CD4-positive, CD25-positive, alpha-beta regulatory T cell (primary cell): ENCODE measurements around the gene DDX47. TPM values are rescaled to one million over a fixed set of nuclear protein-coding genes. Genes with fewer than 3 reads are reported as not detected.
"Not testable (repeated sequence)": the region's sequence is repeated elsewhere in the genome, so short reads cannot be mapped to it uniquely, and the experiment has no call there.

Experiments
- ATAC-seq, 2 donors: fragments of 150-1000 bp; cut with Tn5 transposase; one replicate each; pipeline ENCODE4 v1.10.0; 2021; ENCODE audit warnings: low read depth in 2 of 2, moderate number of reproducible peaks in 2 of 2, moderate library complexity in 1 of 2
- DNase-seq, 3 donors: peaks; one replicate each; pipeline versions ENCODE4 v3.0.0 to v3.0.0-alpha.2; 2012 to 2022; ENCODE audit warnings: mixed read lengths in 1 of 3
- H3K27ac ChIP-seq: one replicate; pipeline ENCODE4 v1.7.0; 2013; ENCODE audit warnings: mild to moderate bottlenecking, low read length; ENCODE audit not compliant: insufficient read depth, poor library complexity, severe bottlenecking
- H3K27me3 ChIP-seq: one replicate; pipeline ENCODE4 v1.7.0; 2013; ENCODE audit warnings: low read length; ENCODE audit not compliant: control insufficient read depth, insufficient read depth
- H3K36me3 ChIP-seq: one replicate; pipeline ENCODE4 v1.7.0; 2013; ENCODE audit warnings: mild to moderate bottlenecking, low read length, moderate library complexity; ENCODE audit not compliant: control insufficient read depth, insufficient read depth
- H3K4me1 ChIP-seq: 2 replicates; pipeline ENCODE4 v1.7.0; 2013; ENCODE audit warnings: mild to moderate bottlenecking, low read length; ENCODE audit not compliant: insufficient read depth, control insufficient read depth, poor library complexity, severe bottlenecking
- H3K4me3 ChIP-seq: one replicate; pipeline ENCODE4 v1.7.0; 2013; ENCODE audit warnings: low read depth, mild to moderate bottlenecking, low read length, moderate library complexity
- H3K9me3 ChIP-seq, 2 experiments: 1 replicate in 1 of 2; 2 replicates in 1 of 2; pipeline ENCODE4 v1.7.0; 2013; ENCODE audit warnings: low read length in 2 of 2, mild to moderate bottlenecking in 1 of 2, moderate library complexity in 1 of 2; ENCODE audit not compliant: control insufficient read depth in 2 of 2
- H3K27ac Mint-ChIP-seq, 3 donors: one replicate each; pipeline ENCODE4 v1.8.0; 2020 to 2022; ENCODE audit warnings: mild to moderate bottlenecking in 3 of 3, mixed read lengths in 3 of 3, moderate library complexity in 2 of 3
- H3K27me3 Mint-ChIP-seq: one replicate; pipeline ENCODE4 v1.8.0; 2022; ENCODE audit warnings: mild to moderate bottlenecking, mixed read lengths
- H3K36me3 Mint-ChIP-seq: one replicate; pipeline ENCODE4 v1.8.0; 2020; ENCODE audit warnings: mixed read lengths
- H3K4me1 Mint-ChIP-seq, 4 donors: one replicate each; pipeline ENCODE4 v1.8.0; 2020 to 2022; ENCODE audit warnings: mixed read lengths in 4 of 4, mild to moderate bottlenecking in 1 of 4
- H3K4me3 Mint-ChIP-seq, 4 donors: one replicate each; pipeline ENCODE4 v1.8.0; 2020 to 2022; ENCODE audit warnings: mild to moderate bottlenecking in 4 of 4, mixed read lengths in 4 of 4, moderate library complexity in 3 of 4
- H3K9me3 Mint-ChIP-seq, 7 donors: one replicate each; pipeline ENCODE4 v1.8.0; 2020 to 2022; ENCODE audit warnings: mixed read lengths in 7 of 7, mild to moderate bottlenecking in 3 of 7, moderate library complexity in 2 of 7
- polyA plus RNA-seq, 4 donors: library from polyadenylated mRNA; unstranded; fragments of 300-500 nt; fragmentation: Illumina TruSeq; gene quantifications; one replicate each; pipeline ENCODE4 v1.2.3, GENCODE V29; 2021
- total RNA-seq: library from RNA; stranded (reverse); gene quantifications from one replicate; pipeline ENCODE4 v1.2.3, GENCODE V29; 2022

The DDX47 gene
- total and polyA plus RNA-seq, 5 donors from 2014 or later = 63.2 to 117 (median 76.6) TPM

DNA sequence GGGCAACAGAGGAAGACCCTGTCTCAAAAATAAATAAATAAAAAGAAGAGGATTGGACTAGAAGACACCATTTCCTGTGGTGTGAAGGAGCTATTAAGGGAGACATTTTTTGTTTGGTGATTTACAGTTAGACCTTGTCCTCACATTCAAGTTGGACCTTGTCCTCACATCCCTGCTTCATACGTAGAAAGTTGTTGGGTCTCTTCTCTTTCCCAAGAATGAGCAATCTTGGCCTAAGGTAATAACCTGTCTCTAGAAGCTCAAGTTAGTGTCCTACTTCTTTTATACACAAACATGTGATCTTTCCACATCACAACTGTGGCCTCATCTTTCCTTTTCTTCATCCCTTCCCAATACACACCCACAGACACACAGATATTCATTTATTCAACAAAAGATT, 14.7 kb upstream of the DDX47 start:
- H3K4me3 Mint-ChIP-seq = no peak overlapping the region
- H3K36me3 Mint-ChIP-seq = peaks cover 6% of the 10 kb centered on the region
- DNase-seq (no peak), ATAC-seq (no peak)
- Histone ChIP-seq H3K9me3 (no peaks in the 10 kb centered on the region), H3K36me3 (no peaks in the 10 kb centered on the region), H3K27ac (no peak overlapping the region), H3K4me1 (peaks cover 10% of the 10 kb centered on the region), H3K4me3 (no peak overlapping the region), H3K27me3 (no peaks in the 10 kb centered on the region)
- H3K4me1 Mint-ChIP-seq = peaks cover 10 to 33% (median 14%) of the 10 kb centered on the region in 4 donors
- no peaks in the 10 kb centered on the region for H3K27me3 Mint-ChIP-seq
- peak overlapping the region in 1 of 3 donors; percentile 58 for H3K27ac Mint-ChIP-seq
- peaks cover 0 to 4% (median 0%) of the 10 kb centered on the region in 7 donors for H3K9me3 Mint-ChIP-seq

DNA sequence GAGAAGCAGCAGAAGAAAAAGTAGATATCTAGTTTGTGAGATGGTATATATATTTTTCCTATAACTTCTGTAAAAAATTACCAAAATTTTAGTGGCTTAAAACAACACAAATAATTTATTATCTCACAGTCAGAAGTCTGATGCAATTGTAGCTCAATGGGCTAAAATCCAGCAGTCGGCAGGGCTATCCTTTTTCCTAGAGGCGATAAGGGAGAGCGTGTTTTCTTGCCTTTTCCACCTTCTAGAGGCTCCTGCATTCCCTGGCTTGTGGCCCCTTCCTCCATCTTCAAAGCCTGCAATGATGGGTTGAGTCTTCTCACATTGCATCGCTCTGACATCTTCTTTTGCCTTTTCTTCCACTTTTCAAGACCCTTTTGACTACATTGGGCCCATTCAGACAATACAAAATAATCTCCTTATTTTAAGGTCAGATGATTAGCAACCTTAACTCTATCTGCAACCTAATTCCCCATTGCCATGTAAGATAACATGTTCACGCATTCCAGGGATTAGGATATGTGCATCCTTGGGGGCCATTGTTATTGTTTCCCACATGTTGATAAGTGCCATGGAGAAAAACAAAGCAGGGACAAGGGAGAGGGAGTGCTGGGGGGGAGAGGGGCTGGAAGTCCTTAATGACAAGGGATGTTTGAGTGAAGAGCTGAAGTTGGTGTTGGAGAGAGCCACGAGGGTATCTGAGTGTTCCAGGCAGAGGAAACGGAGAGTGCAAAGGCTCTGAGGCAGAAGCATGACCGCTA, 13.8 kb upstream of the DDX47 start:
- no peak for DNase-seq
- H3K4me3 ChIP-seq = no peak overlapping the region
- no peaks in the 10 kb centered on the region for H3K36me3 ChIP-seq
- ATAC-seq = no peak
- no peak overlapping the region for H3K4me3 Mint-ChIP-seq
- no peaks in the 10 kb centered on the region for H3K9me3 ChIP-seq
- peaks cover 19% of the 10 kb centered on the region for H3K4me1 ChIP-seq
- no peak overlapping the region for H3K27ac ChIP-seq
- H3K4me1 Mint-ChIP-seq = peaks cover 11 to 42% (median 21%) of the 10 kb centered on the region in 4 donors
- H3K36me3 Mint-ChIP-seq = peaks cover 6% of the 10 kb centered on the region
- H3K27me3 ChIP-seq = no peaks in the 10 kb centered on the region
- H3K27me3 Mint-ChIP-seq = no peaks in the 10 kb centered on the region
- H3K27ac Mint-ChIP-seq = peak overlapping the region in 1 of 3 donors; percentile 28
- H3K9me3 Mint-ChIP-seq = peaks cover 0 to 4% (median 0%) of the 10 kb centered on the region in 7 donors

DNA sequence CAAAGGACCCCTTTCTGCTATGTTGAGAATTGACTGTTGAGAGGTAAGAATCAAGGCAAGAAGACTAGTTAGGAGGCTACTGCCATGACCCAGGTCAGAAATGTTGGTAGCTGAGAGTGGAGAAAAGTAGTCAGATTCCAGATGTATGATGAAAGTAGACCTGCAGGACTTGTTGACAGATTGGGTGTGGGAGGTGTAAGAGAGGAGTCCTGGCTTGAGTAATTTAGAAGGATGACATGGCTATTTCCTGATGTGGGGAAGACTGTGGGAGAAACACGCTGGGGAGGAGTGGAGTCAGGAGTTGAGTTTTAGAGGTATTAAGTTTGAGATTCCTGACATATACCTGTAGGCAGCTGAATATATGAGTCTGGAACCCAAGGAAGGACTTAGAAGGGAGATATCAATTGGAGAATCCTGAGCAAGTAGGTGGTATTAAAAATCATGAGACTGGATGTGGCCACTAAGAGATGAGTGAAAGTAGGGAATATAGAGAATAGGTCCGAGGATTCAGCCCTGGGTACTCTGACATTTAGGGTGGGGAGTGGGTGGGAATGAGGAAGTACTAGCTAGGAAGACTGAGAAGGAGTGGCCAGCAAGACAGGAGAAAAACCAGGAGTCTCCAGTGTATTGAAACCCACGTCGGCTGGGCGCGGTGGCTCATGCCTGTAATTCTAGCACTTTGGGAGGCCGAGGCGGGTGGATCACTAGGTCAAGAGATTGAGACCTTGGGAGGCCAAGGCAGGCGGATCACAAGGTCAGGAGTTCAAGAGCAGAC, 12.6 kb upstream of the DDX47 start:
- Histone ChIP-seq H3K4me3 (no peak overlapping the region), H3K4me1 (peaks cover 20% of the 10 kb centered on the region), H3K36me3 (no peaks in the 10 kb centered on the region), H3K27ac (no peak overlapping the region), H3K27me3 (no peaks in the 10 kb centered on the region), H3K9me3 (no peaks in the 10 kb centered on the region)
- Mint-ChIP-seq H3K36me3 (peaks cover 6% of the 10 kb centered on the region), H3K27ac (peak overlapping the region; percentile 18 to 88 (median 87)), H3K27me3 (no peaks in the 10 kb centered on the region), H3K9me3 (peaks cover 0 to 4% (median 0%) of the 10 kb centered on the region in 7 donors), H3K4me3 (peak overlapping the region in 1 of 4 donors; percentile 69), H3K4me1 (peaks cover 11 to 52% (median 27%) of the 10 kb centered on the region in 4 donors)
- DNase-seq (no peak), ATAC-seq (no peak)

DNA sequence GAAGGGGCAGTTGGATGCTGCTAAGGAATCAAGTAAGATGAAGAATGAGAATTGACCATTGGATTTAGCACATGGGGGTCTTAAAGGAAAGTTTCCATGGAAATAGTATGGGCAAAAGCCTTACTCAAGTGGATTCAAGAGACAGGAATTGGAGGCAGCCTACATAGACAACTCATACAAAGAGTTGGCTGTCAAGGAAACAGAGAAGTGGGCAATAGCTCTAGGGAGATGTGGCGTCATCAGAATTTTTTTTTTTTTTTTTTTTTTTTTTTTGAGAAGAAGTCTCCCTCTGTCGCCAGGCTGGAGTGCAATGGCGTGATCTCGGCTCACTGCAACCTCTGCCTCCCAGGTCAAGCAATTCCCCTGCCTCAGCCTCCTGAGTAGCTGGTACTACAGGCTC, 11.5 kb upstream of the DDX47 start:
- H3K27me3 ChIP-seq, H3K36me3 ChIP-seq, H3K9me3 Mint-ChIP-seq, DNase-seq, H3K27me3 Mint-ChIP-seq, H3K9me3 ChIP-seq, ATAC-seq, H3K27ac ChIP-seq, H3K4me3 ChIP-seq, H3K36me3 Mint-ChIP-seq: not testable (repeated sequence)
- H3K4me1 ChIP-seq = peaks cover 23% of the 10 kb centered on the region
- Mint-ChIP-seq H3K4me3 (peak overlapping the region in 1 of 4 donors; percentile 78), H3K4me1 (peaks cover 12 to 60% (median 34%) of the 10 kb centered on the region in 4 donors), H3K27ac (peak overlapping the region in 1 of 3 donors; percentile 96)

DNA sequence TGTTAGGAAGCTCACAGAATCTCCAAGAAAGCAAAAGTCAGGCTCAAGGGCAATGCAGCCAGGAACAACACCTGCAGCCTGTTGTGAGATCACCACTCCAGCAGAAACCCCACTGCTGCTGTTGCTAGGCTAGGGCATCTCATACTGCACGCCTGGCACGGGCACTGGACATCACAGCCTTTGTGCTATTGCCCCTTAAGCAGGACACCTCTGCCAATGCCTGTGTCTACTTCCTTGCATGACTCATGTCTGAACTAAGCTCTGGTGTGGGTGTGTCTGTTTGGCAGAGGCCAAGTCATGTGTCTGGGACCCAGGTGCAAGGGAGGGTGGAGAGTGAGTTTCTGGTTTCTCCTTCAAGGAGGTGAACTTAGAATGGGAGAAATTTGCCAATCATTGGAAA, 10.0 kb upstream of the DDX47 start:
- ATAC-seq = peak; percentile 80 to 82
- peaks cover 20 to 69% (median 43%) of the 10 kb centered on the region in 4 donors for H3K4me1 Mint-ChIP-seq
- Histone ChIP-seq H3K27ac (no peak overlapping the region), H3K4me3 (peak overlapping the region; percentile 48), H3K36me3 (no peaks in the 10 kb centered on the region), H3K4me1 (peaks cover 38% of the 10 kb centered on the region), H3K9me3 (no peaks in the 10 kb centered on the region), H3K27me3 (no peaks in the 10 kb centered on the region)
- H3K9me3 Mint-ChIP-seq = peaks cover 0 to 4% (median 0%) of the 10 kb centered on the region in 7 donors
- H3K27me3 Mint-ChIP-seq = no peaks in the 10 kb centered on the region
- DNase-seq = peak; percentile 12 to 89 (median 33)
- peak overlapping the region; percentile 43 to 87 (median 70) for H3K4me3 Mint-ChIP-seq
- H3K27ac Mint-ChIP-seq = peak overlapping the region; percentile 84 to 98 (median 90)
- peaks cover 2% of the 10 kb centered on the region for H3K36me3 Mint-ChIP-seq

DNA sequence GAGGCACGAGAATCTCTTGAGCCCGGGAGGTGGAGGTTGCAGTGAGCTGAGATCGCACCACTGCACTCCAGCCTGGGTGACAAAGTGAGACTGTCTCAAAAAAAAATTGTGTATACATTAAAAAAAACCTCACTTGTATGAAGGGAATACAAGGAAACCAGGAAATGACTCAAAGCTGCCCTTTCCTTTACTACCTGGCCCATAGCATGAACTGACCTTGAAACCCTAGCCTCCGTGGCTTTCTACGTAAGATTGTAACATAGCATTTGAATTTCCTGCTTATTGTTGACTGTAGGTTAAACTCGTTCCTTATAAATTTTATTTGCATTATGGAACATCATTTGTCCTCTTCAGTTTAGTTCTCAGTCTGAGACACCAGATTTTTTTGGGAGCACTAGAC, 9.1 kb upstream of the DDX47 start:
- no peaks in the 10 kb centered on the region for H3K27me3 ChIP-seq
- H3K27ac Mint-ChIP-seq = peak overlapping the region; percentile 84 to 98 (median 85)
- no peaks in the 10 kb centered on the region for H3K36me3 ChIP-seq
- peak overlapping the region in 1 of 4 donors; percentile 11 for H3K4me3 Mint-ChIP-seq
- H3K4me1 ChIP-seq = peaks cover 46% of the 10 kb centered on the region
- DNase-seq = peak in 1 of 3 donors; percentile 73
- peaks cover 0 to 4% (median 0%) of the 10 kb centered on the region in 7 donors for H3K9me3 Mint-ChIP-seq
- no peak overlapping the region for H3K4me3 ChIP-seq
- H3K9me3 ChIP-seq = no peaks in the 10 kb centered on the region
- no peak for ATAC-seq
- H3K4me1 Mint-ChIP-seq = peaks cover 25 to 77% (median 49%) of the 10 kb centered on the region in 4 donors
- no peaks in the 10 kb centered on the region for H3K27me3 Mint-ChIP-seq
- peak overlapping the region; percentile 17 for H3K27ac ChIP-seq
- H3K36me3 Mint-ChIP-seq = peaks cover 2% of the 10 kb centered on the region

DNA sequence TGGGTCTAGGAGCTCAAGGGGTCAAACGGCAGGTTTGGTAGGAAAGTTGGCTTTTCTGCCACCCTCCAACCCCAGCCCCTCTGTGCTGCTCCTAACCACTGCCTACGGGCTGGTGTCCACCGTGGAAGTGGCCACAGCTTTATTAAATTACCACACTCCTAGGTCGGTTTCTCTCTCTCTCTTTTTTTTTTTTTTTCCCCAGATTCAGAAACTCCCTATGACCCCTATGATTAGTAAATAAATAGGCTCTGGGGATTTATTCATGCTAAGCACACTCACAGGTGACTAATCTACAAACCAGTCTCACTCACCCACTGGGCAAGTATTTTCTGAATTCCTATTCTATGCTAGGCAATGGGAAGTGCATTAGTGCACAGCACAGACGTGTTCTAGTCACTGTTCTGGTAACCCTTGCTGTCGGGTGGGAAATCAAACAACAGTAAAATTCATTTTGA, 8.7 kb upstream of the DDX47 start:
- Mint-ChIP-seq H3K36me3 (peaks cover 2% of the 10 kb centered on the region), H3K4me3 (peak overlapping the region in 2 of 4 donors; percentile 35 to 64), H3K9me3 (peaks cover 0 to 4% (median 0%) of the 10 kb centered on the region in 7 donors), H3K27me3 (no peaks in the 10 kb centered on the region), H3K4me1 (peaks cover 25 to 81% (median 52%) of the 10 kb centered on the region in 4 donors), H3K27ac (peak overlapping the region; percentile 85 to 99 (median 98))
- Histone ChIP-seq H3K36me3 (no peaks in the 10 kb centered on the region), H3K27me3 (no peaks in the 10 kb centered on the region), H3K4me3 (no peak overlapping the region), H3K4me1 (peaks cover 51% of the 10 kb centered on the region), H3K27ac (peak overlapping the region; percentile 17), H3K9me3 (no peaks in the 10 kb centered on the region)
- ATAC-seq (no peak), DNase-seq (no peak)
